HG02623 (cell line): Measurements from ENCODE around the gene MCRIP2.

Experiments
- ATAC-seq: cut with Tn5 transposase; IDR thresholded peaks from one replicate; pipeline ENCODE4 v1.9.1; 2021; ENCODE audit warnings: moderate library complexity; ENCODE audit not compliant: unreplicated experiment

The MCRIP2 gene

DNA sequence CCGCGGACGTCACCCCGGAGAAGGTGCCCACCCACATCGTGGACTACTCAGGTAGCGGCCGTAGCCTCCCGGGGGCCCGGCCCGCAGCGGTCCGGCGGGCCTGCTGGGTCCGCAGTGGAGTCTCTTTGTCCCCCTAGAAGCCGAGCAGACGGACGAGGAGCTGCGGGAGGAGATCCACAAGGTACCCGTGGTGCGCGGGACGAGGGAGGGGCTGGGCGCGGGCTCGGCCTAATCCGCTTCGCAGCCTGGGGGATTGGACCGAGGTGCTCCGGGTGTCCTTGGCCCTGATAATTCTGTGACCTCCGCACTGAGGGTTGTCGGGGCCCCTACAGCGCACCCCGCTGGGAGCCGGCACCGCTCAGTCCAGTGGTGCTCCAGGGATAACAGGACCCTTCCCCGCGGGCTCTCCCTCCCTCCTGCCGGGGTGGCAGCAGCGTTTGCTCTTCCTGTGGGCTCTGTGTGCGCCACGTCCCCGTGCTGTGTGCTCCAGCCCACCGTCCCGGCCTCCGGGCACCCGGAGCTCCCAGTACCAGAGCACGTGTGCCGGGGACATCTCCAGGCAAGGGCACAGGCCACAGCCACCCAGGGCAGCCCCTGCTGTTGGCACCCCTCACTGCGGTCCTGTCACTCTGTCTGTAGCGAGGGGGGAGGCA lies 27.0 kb downstream of the MCRIP2 start:
- peak; percentile 10 for ATAC-seq

DNA sequence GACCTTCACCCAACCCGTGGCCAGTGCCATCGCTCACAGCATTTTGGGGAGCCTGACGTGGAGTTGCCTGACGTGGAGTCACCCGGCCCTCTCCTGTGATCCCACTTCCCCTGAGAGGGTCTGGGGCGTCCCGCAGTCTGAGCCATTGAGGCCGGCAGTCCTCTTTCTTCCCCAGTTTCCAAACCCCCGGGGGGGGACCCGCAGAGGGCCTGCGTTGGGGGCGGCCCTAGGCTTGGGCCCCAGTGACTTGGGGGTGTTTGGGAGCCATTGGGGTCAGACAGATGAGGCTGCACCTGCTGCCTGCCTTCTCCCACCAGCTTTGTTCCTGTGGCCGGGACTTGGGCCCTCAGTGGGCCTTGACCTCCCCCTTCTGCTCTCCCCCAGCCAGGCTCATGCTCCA lies 28.0 kb downstream of the MCRIP2 start:
- ATAC-seq = no peak

DNA sequence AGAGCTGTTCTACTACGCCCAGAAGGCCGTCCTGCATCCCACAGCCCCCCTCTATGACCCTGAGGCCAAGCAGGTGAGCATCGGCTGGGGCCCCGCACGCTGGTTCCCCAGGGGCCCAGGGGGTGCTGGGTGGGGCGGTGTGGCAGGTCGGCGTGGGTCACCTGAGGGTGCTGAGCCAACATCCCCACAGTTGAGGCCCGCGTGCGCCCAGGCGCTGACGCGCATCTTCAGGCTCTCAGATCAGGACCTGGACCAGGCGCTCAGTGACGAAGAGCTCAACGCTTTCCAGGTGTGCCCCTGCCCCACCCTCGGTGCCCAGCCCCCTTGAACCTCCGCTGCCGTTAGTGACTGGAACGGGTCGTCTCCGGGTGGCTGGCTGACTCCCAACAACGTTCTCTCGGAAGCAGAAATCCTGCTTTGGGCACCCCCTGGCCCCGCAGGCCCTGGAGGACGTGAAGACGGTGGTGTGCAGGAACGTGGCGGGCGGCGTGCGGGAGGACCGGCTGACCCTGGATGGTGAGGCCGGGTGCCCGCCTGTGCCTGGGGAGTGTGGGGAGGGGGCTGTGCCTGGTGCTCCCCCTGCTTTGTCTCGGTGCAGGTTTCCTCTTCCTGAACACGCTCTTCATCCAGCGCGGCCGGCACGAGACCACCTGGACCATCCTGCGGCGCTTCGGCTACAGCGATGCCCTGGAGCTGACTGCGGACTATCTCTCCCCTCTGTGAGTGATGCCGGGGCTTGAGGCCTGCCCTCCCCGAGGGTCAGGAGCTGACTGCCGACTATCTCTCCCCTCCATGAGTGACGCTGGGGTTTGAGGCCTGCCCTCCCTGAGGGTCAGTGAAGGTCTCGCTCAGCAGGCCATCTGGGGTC lies 29.1 kb downstream of the MCRIP2 start:
- no peak for ATAC-seq

DNA sequence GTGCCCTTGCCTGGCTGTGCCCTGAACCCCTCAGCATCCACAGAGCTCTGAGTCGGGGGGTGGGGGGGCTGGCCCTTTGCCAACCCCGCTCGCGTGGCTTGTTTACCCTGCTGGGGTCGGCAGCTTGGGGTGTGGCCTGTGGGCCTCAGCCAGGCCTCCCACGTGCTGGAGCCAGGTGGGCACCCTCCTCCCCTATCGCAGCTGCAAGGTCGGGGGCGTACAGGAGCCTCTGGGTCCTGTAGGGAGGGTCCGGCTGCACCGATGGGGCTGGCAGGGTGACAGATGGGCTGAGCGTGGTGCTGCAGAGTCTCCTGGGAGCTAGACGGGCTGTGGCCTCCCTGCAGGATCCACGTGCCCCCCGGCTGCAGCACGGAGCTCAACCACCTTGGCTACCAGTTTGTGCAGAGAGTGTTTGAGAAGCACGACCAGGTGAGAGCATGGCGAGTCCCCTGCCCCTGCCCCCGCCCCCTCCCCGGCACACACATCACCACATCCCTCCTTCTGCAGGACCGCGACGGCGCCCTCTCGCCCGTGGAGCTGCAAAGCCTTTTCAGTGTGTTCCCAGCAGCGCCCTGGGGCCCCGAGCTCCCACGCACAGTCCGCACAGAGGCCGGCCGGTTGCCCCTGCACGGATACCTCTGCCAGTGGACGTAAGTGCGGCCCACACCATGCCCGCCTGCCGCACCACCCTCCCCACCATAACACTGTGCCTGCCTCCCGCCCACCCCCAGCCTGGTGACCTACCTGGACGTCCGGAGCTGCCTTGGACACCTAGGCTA lies 29.9 kb downstream of the MCRIP2 start:
- no peak for ATAC-seq

DNA sequence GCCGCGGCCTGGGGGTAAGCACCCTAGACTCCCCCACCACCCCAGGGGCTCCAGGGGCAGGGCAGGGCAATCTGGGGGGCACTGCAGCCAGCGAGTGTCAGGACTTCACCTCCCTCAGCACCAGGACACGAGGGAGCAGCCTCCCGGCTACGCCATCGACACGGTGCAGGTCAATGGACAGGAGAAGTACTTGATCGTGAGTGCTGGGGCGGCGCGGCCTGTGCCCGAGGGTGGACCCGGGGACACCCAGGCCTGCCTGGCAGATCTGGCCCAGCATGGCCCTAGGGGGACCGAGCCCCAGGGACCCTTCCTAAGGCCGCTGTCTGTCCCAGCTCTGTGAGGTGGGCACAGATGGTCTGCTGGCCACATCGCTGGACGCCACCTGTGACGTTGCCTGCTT lies 30.7 kb downstream of the MCRIP2 start:
- ATAC-seq = no peak

DNA sequence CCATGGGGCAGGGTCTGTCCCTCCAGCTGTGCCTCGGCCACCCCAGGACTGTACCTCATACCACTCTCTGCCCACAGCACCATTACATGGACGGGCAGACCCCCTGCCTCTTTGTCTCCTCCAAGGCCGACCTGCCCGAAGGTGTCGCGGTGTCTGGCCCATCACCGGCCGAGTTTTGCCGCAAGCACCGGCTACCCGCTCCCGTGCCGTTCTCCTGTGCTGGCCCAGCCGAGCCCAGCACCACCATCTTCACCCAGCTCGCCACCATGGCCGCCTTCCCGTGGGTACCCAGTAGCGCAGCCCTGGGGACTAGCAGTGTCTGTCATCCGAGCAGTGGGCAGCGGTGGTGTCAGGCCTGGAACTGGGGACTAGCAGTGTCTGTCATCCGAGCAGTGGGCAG lies 31.2 kb downstream of the MCRIP2 start:
- no peak for ATAC-seq

DNA sequence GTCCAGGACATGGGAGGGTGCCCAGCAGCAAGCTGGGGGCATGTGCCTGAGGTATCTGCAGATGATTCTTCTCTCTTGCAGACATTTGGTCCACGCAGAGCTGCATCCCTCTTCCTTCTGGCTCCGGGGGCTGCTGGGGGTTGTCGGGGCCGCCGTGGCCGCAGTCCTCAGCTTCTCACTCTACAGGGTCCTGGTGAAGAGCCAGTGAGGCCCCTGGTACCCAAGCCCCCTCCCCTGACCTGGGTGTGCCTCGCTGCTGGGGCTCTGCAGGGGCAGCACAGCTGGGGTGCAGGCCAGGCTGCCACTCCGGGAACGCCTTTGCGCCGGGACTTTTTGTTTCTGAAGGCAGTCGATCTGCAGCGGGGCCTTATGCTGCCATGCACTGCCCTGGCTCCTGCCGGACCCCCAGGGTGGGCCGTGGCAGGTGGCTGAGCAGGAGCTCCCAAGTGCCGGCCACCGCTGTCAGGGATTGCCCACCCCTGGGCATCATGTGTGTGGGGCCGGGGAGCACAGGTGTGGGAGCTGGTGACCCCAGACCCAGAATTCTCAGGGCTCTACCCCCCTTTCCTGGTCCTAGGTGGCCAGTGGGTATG lies 31.9 kb downstream of the MCRIP2 start:
- ATAC-seq = no peak

DNA sequence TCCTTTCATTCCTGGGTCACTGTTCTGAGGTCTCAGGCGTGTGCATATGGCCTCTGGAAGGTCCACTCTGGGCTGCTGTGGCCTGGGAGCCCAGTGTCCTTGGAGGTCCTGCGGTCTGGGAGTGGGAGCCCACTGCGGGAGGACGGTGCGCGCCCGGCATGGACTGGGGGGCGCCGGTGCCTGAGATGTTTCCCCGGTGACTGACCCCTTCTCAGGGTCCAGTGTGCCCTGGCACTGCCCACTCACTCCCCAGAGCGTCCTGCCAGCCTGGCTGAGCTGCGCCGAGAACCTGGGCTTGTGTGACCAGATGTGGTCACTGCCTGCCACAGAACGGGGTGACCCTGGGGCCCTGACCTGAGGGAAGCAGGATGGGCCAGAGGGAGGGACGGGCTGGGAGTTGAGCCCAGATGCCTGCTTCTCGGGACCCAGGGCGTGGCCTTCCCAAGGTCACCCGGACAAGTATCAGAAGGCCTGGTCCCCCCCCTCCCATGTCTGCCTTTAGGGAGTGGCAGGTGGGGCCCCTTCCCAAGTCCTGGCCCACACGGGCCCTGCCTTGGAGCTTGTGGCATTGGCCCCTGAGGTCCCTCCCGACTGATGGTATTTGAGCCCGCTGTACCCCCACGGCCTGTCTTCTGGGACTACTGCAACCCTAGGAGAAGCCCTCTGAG lies 32.7 kb downstream of the MCRIP2 start:
- ATAC-seq = no peak

DNA sequence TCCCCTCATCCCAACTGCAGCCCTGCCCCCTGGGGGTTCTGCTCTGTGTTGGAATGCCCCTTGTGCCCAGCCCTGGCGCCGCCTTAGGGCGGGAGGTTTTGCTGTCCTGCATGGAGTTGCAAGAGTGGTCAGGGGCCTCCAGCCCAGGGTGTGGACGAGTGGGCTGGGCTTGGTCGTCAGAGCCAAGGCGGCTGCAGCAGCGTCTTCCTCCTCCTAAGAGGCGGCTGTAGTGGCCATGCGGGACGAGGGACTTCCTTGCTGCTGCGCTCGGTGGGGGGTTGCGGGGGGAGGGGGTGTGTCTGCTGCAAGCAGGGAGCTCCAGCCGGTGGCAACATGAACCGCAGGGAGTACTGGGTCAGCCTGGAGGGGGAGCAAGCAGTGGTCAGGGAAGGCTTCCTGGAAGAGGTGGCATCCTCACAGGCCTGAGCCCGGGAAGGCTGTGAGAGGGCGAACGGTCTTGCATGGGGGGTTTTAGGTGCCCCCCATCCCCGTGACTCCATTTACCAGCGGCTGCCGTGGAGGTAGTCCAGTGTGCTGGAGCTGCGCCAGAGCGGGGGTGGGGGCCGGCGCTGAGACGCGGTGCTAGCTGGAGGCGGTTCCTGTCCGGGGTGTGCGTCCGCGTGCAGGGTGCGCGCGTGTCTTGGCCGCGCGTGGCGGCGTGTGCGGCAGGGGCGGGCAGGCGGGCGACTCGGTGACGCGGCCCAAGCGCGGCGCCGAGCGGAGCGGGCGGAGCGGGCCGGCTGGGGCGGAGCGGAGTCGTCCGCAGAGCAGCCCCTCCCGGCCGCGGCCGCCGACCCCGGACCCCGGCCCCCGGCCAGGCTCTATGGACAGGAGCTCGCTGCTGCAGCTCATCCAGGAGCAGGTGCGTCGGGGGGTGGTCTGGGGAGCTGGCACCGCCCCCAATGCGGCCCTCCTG lies 33.6 kb downstream of the MCRIP2 start, which contains the start of gene RHBDL1:
RHBDL1 (plus strand) TSS at position 704 of the 916 bp plus-strand sequence; CDS start at position 824, 120 bp downstream.
- ATAC-seq = no peak

DNA sequence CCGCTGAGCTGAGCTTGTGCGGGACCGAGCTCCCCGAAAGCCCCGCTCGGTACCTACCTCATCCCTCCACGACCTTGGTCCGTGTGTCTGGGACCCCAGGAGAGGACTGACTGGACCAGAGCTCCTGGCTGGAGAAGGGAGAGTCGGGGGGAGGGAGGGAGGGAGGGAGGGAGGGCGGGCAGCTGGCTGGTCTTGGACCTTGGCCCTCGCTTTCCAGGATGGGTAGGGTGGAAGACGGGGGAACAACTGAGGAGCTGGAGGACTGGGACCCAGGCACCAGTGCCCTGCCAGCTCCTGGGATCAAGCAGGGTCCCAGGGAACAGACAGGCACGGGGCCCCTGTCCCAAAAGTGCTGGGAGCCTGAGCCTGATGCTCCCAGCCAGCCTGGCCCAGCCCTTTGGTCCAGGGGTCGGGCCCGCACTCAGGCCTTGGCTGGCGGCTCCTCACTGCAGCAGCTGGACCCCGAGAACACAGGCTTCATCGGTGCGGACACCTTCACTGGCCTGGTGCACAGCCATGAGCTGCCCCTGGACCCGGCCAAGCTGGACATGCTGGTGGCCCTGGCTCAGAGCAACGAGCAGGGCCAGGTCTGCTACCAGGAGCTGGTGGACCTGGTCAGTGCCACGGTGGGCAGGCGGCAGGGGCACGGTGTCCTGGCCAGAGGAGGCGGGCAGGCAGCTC lies 34.4 kb downstream of the MCRIP2 start:
- no peak for ATAC-seq

DNA sequence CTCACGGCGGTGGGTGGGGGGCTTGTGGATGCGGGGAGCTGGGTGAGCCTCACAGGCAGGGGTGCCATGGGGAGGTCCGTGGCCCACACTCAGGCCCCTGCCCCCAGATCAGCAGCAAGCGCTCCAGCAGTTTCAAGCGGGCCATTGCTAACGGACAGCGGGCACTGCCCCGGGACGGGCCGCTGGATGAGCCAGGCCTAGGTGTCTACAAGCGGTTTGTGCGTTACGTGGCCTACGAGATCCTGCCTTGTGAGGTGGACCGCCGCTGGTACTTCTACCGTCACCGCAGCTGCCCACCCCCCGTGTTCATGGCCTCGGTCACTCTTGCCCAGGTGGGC lies 34.9 kb downstream of the MCRIP2 start:
- no peak for ATAC-seq

DNA sequence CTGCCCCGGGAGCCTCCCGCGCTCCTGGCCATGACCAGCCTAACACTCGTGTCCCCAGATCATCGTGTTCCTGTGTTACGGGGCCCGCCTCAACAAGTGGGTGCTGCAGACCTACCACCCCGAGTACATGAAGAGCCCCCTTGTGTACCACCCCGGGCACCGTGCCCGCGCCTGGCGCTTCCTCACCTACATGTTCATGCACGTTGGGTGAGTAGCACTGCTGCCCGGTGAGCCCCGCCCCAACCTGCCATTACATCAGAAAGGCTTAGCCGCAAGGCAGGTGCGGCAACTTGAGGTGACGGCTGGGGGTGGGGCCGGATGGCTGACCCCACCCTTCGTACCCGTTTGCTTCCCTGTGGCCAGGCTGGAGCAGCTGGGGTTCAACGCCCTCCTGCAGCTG lies 35.3 kb downstream of the MCRIP2 start:
- no peak for ATAC-seq

DNA sequence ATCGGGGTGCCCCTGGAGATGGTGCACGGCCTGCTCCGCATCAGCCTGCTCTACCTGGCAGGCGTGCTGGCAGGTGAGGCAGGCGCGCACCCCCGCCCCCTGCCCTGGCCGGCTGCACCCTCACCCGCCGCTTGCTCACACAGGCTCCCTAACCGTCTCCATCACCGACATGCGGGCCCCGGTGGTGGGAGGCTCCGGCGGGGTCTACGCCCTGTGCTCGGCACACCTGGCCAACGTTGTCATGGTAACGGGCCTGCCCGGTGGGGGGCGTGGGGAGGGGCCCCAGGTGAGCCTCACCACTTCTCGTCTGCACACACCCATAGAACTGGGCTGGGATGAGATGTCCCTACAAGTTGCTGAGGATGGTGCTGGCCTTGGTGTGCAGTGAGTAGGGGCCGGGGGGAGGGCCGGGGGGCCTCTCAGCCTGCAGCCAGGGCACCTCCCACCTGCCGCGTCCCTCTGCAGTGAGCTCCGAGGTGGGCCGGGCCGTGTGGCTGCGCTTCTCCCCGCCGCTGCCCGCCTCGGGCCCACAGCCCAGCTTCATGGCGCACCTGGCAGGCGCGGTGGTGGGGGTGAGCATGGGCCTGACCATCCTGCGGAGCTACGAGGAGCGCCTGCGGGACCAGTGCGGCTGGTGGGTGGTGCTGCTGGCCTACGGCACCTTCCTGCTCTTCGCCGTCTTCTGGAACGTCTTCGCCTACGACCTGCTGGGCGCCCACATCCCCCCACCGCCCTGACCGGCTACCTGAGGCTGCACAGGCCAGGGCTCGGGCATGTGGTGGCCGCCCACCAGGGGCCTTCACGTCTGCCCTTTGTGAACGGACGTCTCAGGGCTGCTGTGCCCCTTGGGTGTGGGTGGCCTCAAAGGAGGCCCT lies 35.9 kb downstream of the MCRIP2 start:
- ATAC-seq = no peak

DNA sequence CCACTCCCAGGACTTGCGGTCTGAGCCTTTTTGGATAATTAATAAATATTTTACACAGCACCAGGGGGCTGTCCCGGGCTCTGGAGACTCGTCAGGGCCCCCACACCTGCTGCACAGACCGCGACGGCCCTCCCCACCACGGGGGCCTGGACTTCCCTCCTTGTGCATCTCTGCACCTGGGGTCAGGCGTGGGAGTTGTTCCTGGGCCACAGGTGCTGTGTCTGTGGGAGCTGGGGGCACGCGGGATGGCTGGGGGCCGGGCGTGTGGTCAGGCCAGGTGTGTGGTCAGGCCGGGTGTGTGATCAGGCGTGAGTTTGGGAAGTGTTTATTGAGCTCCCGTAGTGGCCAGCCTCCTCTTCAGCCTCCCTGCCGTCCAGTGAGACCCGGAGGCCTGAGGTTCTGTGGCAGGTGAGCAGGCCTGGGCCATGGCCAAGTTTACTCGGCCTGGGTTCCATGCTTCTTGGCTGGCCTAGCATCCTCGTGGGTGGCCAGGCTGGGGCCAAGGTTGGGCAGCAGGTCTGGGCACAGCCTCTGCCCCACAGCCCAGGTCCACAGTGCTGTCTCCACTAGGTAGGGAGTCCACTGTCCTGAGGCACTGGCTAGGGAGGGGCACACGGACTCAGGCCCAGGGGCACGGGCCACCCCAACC lies 36.7 kb downstream of the MCRIP2 start:
- no peak for ATAC-seq

DNA sequence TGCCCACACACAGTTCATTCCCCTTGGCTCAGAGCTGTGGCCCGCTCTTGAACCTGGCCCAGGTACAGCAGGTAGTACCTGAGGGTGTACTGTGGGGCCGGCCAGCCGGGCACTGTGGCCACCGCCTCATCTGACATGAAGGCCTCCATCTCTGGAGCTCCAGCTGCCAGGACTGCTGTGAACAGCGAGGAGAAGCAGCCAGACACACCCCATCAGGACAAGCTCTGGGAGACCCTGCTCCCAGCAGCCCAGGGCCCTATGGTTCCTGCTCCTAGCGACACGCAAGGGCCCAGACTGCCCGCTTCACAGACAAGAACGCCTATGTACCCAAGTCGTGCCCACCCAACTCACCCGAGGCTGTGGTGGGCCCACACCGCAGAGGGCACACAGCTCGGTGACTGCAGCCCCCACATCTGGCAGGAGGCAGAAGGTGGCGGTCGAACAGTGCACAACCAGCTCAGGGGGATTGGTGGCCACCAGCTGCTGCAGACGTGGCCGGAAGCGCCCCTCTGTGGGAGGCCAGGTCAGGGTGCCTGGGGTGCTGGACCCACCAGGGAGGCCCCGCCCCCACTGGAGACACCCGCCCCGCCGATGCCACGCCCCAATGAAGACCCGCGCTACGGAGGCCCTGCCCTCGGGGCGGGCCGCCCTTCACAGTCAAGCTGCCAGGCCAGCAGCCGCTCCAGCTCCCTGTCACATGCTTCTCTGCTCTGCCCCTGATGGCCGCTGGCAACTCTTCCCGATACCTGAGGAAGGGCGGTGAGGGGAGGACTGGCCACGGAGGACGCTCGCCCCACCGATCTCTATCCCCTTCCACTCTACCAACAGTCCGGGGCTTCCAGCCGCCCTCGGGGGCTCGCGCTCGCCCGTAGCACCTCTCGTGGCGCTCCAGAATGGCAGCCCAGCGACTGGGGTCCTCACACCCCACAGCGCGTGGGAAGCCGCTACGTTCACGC lies 37.5 kb downstream of the MCRIP2 start:
- no peak for ATAC-seq

DNA sequence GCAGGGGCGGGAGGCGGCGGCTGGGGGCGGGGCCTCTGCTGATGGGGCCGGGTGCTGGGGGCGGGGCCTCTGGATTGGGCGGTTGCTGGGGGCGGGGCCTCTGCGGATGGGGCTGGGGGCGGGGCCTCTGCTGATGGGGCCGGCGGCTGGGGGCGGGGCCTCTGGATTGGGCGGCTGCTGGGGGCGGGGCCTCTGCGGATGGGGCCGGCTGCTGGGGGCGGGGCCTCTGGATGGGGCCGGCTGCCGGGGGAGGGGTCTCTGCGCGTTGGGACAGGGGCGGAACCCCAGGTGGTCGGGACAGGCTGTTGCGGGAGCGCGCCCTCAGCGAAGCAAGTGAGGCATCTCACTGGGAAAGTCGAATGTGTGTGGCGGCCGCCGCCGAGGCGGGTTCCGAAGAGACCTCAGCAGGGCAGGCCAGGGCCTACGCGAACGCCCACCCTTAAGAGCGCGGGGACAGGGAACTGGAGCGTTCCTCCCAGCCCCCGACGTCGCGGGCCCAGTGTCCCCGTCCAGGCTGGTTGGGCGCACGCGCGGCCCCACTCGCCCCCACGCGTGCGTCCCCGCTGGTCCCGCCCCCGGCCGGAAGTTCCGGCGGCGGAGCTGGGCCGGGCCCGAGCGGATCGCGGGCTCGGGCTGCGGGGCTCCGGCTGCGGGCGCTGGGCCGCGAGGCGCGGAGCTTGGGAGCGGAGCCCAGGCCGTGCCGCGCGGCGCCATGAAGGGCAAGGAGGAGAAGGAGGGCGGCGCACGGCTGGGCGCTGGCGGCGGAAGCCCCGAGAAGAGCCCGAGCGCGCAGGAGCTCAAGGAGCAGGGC lies 38.4 kb downstream of the MCRIP2 start, which contains the start of gene STUB1:
STUB1 (plus strand) TSS at position 597 of the 811 bp plus-strand sequence; CDS start at position 713, 116 bp downstream.
- no peak for ATAC-seq
